ENCODE measurements around the gene BAIAP2. TPM values are rescaled to one million over a fixed set of nuclear protein-coding genes. Genes with fewer than 3 reads are reported as not detected.
A peak's percentile ranks its signal among the peaks of the same experiment; 100 is the strongest.
"Not testable (repeated sequence)": the region's sequence is repeated elsewhere in the genome, so short reads cannot be mapped to it uniquely, and the experiment has no call there.

Gene BAIAP2
- total RNA-seq, 2 donors from 2014 or later, result 14.7 to 22.7 TPM

DNA sequence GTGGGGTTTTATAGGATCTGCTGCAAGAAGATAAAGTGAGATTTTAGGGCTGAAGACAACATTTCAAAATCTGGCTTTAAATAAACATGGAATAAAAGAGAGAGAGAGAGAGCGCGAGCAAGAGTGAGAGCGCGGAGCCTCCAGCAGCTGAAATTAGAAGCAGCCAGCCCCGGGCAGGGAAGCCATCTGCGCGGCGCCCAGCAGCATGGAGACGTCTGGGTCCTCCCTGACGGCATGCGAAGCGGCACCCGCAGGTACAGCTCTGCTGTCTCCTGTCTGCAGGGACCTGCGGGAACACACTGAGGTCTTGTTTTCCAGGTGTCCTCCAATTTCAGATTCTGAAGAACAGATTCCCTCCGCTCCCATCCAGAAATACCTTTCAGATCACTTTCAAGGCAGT lies 7.9 kb upstream of the BAIAP2 start:
- H3K4me3 ChIP-seq, result no peak overlapping the region
- TF ChIP-seq CTCF (IDR thresholded peaks at IDR 0.05), result no peak
- no peak overlapping the region for H3K27ac ChIP-seq
- H3K9ac ChIP-seq (ENCODE audit: low read depth in 2 of 2, low read length in 2 of 2), result no peak overlapping the region
- intact Hi-C loops (cut with DNase I), result no loop called here
- no peak for DNase-seq
- H3K36me3 ChIP-seq, result no peaks in the 10 kb centered on the region
- H3K9me3 ChIP-seq, result no peaks in the 10 kb centered on the region
- peaks cover 11% of the 10 kb centered on the region for H3K4me1 ChIP-seq
- H3K27me3 ChIP-seq, result peaks cover 18% of the 10 kb centered on the region

GRCh38 chr17:81027591-81028505 lies 7.1 kb upstream of the BAIAP2 start:
- intact Hi-C loops (cut with DNase I), result no loop called here
- DNase-seq, result no peak

GRCh38 chr17:81028506-81028858 lies 6.5 kb upstream of the BAIAP2 start:
- peaks cover 6% of the 10 kb centered on the region for H3K4me1 ChIP-seq
- H3K9ac ChIP-seq (ENCODE audit: low read depth in 2 of 2, low read length in 2 of 2), result no peak overlapping the region
- H3K4me3 ChIP-seq, result no peak overlapping the region

More at GRCh38 chr17:81027591-81028505, 7.1 kb upstream of the BAIAP2 start:
- Histone ChIP-seq H3K9ac (ENCODE audit: low read depth in 2 of 2, low read length in 2 of 2) (peak overlapping the region in 1 of 2 donors; percentile 12), H3K4me3 (no peak overlapping the region), H3K27me3 (peaks cover 18% of the 10 kb centered on the region), H3K36me3 (no peaks in the 10 kb centered on the region), H3K4me1 (peaks cover 11% of the 10 kb centered on the region), H3K27ac (no peak overlapping the region), H3K9me3 (no peaks in the 10 kb centered on the region)
- no peak for TF ChIP-seq CTCF (IDR thresholded peaks at IDR 0.05)

GRCh38 chr17:81029859-81030258 lies 5.1 kb upstream of the BAIAP2 start:
- no peak overlapping the region for H3K27ac ChIP-seq
- H3K4me1 ChIP-seq, result no peaks in the 10 kb centered on the region
- H3K36me3 ChIP-seq, result no peaks in the 10 kb centered on the region
- no peak for DNase-seq
- H3K9ac ChIP-seq (ENCODE audit: low read depth in 2 of 2, low read length in 2 of 2), result no peak overlapping the region
- no peaks in the 10 kb centered on the region for H3K9me3 ChIP-seq
- TF ChIP-seq CTCF (IDR thresholded peaks at IDR 0.05), result no peak
- H3K4me3 ChIP-seq, result no peak overlapping the region
- H3K27me3 ChIP-seq, result peaks cover 18% of the 10 kb centered on the region
- intact Hi-C loops (cut with DNase I), result no loop called here

More at GRCh38 chr17:81028506-81028858, 6.5 kb upstream of the BAIAP2 start:
- no peak overlapping the region for H3K27ac ChIP-seq
- H3K36me3 ChIP-seq, result no peaks in the 10 kb centered on the region
- intact Hi-C loops (cut with DNase I), result no loop called here
- H3K27me3 ChIP-seq, result peaks cover 18% of the 10 kb centered on the region
- no peak for DNase-seq
- no peaks in the 10 kb centered on the region for H3K9me3 ChIP-seq
- no peak for TF ChIP-seq CTCF (IDR thresholded peaks at IDR 0.05)

GRCh38 chr17:81030312-81030711 lies 4.6 kb upstream of the BAIAP2 start:
- H3K27ac ChIP-seq; H3K9me3 ChIP-seq; intact Hi-C loops (cut with DNase I); H3K36me3 ChIP-seq; H3K4me1 ChIP-seq; DNase-seq; H3K4me3 ChIP-seq: not testable (repeated sequence)
- H3K27me3 ChIP-seq, result peaks cover 18% of the 10 kb centered on the region
- peak overlapping the region in 1 of 2 donors; percentile 77 for H3K9ac ChIP-seq (ENCODE audit: low read depth in 2 of 2, low read length in 2 of 2)
